ENCODE results near the gene SAXO1. TPM values are rescaled to one million over a fixed set of nuclear protein-coding genes. Genes with fewer than 3 reads are reported as not detected.

SAXO1 gene
- total RNA-seq (10 to 100 TPM; 25.8 to 44.0 TPM), polyA plus RNA-seq (ENCODE audit: insufficient read depth, low read depth, low replicate concordance) (103 TPM)
- long read RNA-seq, donor 1 = 0 reads
- long read RNA-seq, donor 2 = 0 reads

- 82 to 84% methylated on average over 10 to 20 of the region's 20 CpGs for WGBS, 2 donors
- TF ChIP-seq CTCF (IDR thresholded peaks at IDR 0.05) (no peak), POLR2A (IDR thresholded peaks at IDR 0.05) (no peak)
- intact Hi-C loops (cut with DNase I; ENCODE audit: low total_unique reads) = no loop called here
- Histone ChIP-seq H3K27me3 (no peaks in the 10 kb centered on the region), H3K4me1 (peaks cover 12% of the 10 kb centered on the region), H3K4me3 (no peak within 1 kb of the TSS), H3K9me3 (no peaks in the 10 kb centered on the region), H3K36me3 (ENCODE audit: low read depth, missing control alignments) (no peaks in the 10 kb centered on the region), H3K27ac (no peak within 1 kb of the TSS)
- no peak for DNase-seq
These were observed at the start of gene SAXO1 for GRCh38 chr9:19033015-19033414. SAXO1 (minus strand) TSS chr9:19033209; CDS start chr9:19032908, 301 bp downstream.

GRCh38 chr9:19074836-19075235 is 41.8 kb upstream of the SAXO1 start:
- Histone ChIP-seq H3K27ac (no peak overlapping the region), H3K4me1 (no peaks in the 10 kb centered on the region), H3K9me3 (no peaks in the 10 kb centered on the region), H3K36me3 (ENCODE audit: low read depth, missing control alignments) (no peaks in the 10 kb centered on the region), H3K27me3 (no peaks in the 10 kb centered on the region), H3K4me3 (no peak overlapping the region)
- DNase-seq = no peak
- no peak for TF ChIP-seq POLR2A (IDR thresholded peaks at IDR 0.05)
- no peak for TF ChIP-seq CTCF (IDR thresholded peaks at IDR 0.05)
- intact Hi-C loops (cut with DNase I; ENCODE audit: low total_unique reads) = no loop called here
- 69 to 80% methylated on average over 1 of the region's 1 CpG for WGBS, 2 donors

GRCh38 chr9:19074229-19074628 is 41.2 kb upstream of the SAXO1 start:
- Histone ChIP-seq H3K27ac (no peak overlapping the region), H3K4me1 (no peaks in the 10 kb centered on the region), H3K27me3 (no peaks in the 10 kb centered on the region), H3K4me3 (no peak overlapping the region), H3K36me3 (ENCODE audit: low read depth, missing control alignments) (no peaks in the 10 kb centered on the region), H3K9me3 (no peaks in the 10 kb centered on the region)
- WGBS, 2 donors = 83 to 100% methylated on average over 2 of the region's 2 CpGs
- TF ChIP-seq POLR2A (IDR thresholded peaks at IDR 0.05) (no peak), CTCF (IDR thresholded peaks at IDR 0.05) (no peak)
- no peak for DNase-seq
- intact Hi-C loops (cut with DNase I; ENCODE audit: low total_unique reads) = no loop called here

GRCh38 chr9:19057033-19057432 is 24.0 kb upstream of the SAXO1 start:
- Histone ChIP-seq H3K4me3 (no peak overlapping the region), H3K27ac (no peak overlapping the region), H3K27me3 (no peaks in the 10 kb centered on the region), H3K36me3 (ENCODE audit: low read depth, missing control alignments) (no peaks in the 10 kb centered on the region), H3K9me3 (no peaks in the 10 kb centered on the region), H3K4me1 (no peaks in the 10 kb centered on the region)
- no peak for TF ChIP-seq CTCF (IDR thresholded peaks at IDR 0.05)
- no peak for TF ChIP-seq POLR2A (IDR thresholded peaks at IDR 0.05)
- intact Hi-C loops (cut with DNase I; ENCODE audit: low total_unique reads) = no loop called here
- DNase-seq = no peak

All from testis (tissue), 5 donors.